ENCODE results near the gene CYP2A6. TPM values are rescaled to one million over a fixed set of nuclear protein-coding genes. Genes with fewer than 3 reads are reported as not detected.
"Not testable (repeated sequence)": the region's sequence is repeated elsewhere in the genome, so short reads cannot be mapped to it uniquely, and the experiment has no call there.

Gene CYP2A6
- total and polyA plus RNA-seq, 9 donors, result 0.25 to 3.4 (median 1.2) TPM

DNA sequence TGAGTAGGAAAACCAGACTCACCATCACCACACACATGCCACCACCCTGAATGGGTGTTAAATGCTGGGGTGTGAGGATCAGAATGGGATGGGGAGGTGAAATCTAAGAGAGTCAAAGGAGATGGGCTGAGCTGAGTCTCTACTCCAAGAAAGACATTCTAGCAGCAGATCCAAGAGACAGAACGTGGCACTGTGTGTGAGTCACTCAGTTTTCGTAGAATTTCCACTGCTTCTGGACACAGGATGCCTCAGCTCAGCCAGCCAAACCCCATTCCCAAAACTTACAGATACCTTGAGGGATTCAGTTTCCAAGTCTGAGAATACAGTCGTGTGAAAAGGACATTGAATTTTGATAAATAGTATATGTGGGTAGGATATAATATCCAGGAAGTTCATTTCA lies 39.1 kb upstream of the CYP2A6 start:
- H3K4me3 ChIP-seq, result no peak overlapping the region
- H3K27me3 ChIP-seq, result no peaks in the 10 kb centered on the region
- WGBS, 3 donors, result 24 to 30% (median 30%) methylated on average over 3 of the region's 3 CpGs
- TF ChIP-seq POLR2A (IDR thresholded peaks at IDR 0.05), result no peak
- TF ChIP-seq, protein P1, sequence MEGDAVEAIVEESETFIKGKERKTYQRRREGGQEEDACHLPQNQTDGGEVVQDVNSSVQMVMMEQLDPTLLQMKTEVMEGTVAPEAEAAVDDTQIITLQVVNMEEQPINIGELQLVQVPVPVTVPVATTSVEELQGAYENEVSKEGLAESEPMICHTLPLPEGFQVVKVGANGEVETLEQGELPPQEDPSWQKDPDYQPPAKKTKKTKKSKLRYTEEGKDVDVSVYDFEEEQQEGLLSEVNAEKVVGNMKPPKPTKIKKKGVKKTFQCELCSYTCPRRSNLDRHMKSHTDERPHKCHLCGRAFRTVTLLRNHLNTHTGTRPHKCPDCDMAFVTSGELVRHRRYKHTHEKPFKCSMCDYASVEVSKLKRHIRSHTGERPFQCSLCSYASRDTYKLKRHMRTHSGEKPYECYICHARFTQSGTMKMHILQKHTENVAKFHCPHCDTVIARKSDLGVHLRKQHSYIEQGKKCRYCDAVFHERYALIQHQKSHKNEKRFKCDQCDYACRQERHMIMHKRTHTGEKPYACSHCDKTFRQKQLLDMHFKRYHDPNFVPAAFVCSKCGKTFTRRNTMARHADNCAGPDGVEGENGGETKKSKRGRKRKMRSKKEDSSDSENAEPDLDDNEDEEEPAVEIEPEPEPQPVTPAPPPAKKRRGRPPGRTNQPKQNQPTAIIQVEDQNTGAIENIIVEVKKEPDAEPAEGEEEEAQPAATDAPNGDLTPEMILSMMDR (IDR thresholded peaks at IDR 0.05), result no peak
- no peak for TF ChIP-seq EP300 (IDR thresholded peaks at IDR 0.05)
- DNase-seq, result no peak
- no peaks in the 10 kb centered on the region for H3K36me3 ChIP-seq
- intact Hi-C loops (cut with DNase I), result no loop called here
- peaks cover 3% of the 10 kb centered on the region for H3K4me1 ChIP-seq (ENCODE audit: insufficient read depth)
- no peak overlapping the region for H3K27ac ChIP-seq
- no peaks in the 10 kb centered on the region for H3K9me3 ChIP-seq

DNA sequence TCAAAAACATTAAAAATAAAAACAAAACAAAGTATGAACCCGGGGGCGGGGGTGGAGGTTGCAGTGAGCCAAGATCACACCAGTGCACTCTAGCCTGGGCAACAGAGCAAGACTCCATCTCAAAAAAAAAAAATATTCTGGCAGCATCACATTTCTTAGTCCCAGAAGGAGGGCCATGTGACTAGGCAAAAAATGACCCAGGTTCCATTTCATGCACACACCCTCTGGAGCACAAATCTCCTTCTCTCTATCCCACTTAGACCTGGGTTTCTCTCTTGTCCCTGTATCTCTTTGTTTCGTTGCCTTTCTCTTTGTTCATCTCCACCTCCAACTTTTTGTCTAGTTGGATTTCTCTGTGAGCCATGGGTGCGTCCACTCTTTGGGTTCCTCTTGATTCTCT lies 37.9 kb upstream of the CYP2A6 start:
- Histone ChIP-seq H3K4me3 (no peak overlapping the region), H3K36me3 (no peaks in the 10 kb centered on the region), H3K27ac (no peak overlapping the region), H3K27me3 (no peaks in the 10 kb centered on the region), H3K9me3 (no peaks in the 10 kb centered on the region), H3K4me1 (ENCODE audit: insufficient read depth) (peaks cover 3% of the 10 kb centered on the region)
- no peak for DNase-seq
- intact Hi-C loops (cut with DNase I), result no loop called here
- TF ChIP-seq, protein P1 (IDR thresholded peaks at IDR 0.05), result no peak
- TF ChIP-seq POLR2A (IDR thresholded peaks at IDR 0.05), result no peak
- 79 to 89% (median 89%) methylated on average over 4 of the region's 4 CpGs for WGBS, 3 donors

DNA sequence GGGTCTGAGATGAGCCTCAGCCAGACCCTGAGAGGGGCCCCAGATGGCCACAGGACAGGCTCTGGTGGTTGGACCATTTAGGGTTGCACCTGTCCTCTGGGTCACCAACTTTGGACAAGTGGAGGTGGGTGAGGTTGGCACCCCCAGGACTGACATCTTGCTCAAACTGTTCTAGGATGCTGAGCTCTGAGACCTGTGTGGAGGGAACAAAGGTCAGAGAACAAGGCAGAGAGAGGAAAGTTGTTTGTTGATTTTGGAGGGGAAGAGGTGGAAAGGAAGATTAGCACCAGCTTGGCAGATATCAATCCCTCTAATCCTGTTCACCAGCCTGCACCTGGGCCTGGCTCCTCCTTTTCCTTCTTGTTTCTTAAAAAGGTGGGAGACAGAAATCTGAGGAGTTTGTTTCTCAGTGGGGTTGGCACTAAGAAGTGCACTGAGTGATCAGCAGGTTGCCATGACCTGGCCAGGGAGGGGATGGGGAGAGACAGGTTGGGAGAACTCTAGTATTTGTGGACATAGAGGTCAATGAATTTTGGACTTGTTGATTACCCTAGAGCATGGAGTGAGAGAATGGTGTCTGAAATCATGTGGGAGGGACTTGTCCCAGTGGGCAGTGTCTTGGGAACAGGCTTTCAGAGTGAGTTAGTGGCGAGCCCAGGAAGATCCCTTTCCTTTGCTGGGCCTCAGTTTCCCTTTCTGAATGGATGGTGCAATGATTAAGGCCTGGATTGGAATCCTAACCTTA lies 34.1 kb upstream of the CYP2A6 start:
- H3K27me3 ChIP-seq; H3K27ac ChIP-seq; H3K4me1 ChIP-seq (ENCODE audit: insufficient read depth); H3K9me3 ChIP-seq; DNase-seq; H3K4me3 ChIP-seq; intact Hi-C loops (cut with DNase I); H3K36me3 ChIP-seq: not testable (repeated sequence)
- no CpG with 5 or more reads among the region's 1 CpG for WGBS, 3 donors

DNA sequence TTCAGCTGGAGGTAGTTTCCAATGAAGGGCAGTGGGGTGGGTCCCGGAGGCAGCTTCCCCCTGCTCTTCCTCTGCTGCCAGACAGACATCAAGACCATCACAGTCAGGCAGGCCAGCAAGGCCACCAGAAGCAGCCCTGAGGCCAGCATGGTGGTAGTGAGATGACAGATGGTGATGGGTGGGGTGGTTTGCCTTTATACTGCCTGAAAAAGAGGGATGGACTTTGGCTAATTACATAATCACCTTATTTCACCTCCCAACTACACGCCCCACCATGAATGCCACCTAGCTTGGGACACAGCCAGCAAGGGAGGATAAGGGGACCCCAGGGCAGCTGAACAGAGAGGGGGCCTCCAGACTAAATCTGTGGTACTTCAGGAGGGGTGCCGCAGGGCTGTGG lies 31.8 kb upstream of the CYP2A6 start, which contains the start of gene CYP2A7:
Gene CYP2A7, minus strand, starts transcription at position 170 of the 400 bp plus-strand sequence. Its CDS starts 21 bp downstream, at position 149.
- H3K4me1 ChIP-seq (ENCODE audit: insufficient read depth); H3K4me3 ChIP-seq; intact Hi-C loops (cut with DNase I); H3K36me3 ChIP-seq; H3K9me3 ChIP-seq; H3K27ac ChIP-seq; DNase-seq; H3K27me3 ChIP-seq: not testable (repeated sequence)
- WGBS, 3 donors, result 92 to 100% (median 92%) methylated on average over 3 of the region's 3 CpGs

DNA sequence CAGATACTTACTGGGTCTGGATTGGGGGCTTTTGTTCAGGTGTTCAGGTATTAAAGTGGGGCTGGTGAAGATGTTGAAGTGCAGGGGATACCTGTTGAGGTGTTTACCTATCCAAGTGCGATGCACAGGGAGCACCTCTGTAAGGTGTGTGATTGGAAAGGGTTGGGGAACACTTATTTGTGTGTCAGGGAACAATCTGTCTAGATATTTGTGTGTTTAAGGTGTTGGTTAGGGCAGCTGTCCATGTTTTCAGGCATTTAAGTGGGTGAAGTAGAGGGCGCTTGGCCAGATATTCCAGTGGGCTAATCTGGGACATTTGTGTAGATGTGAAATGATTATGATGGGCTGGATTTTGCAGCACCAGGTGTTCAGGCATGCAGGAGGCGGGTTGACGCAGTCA lies 29.1 kb upstream of the CYP2A6 start:
- H3K27me3 ChIP-seq; intact Hi-C loops (cut with DNase I); DNase-seq; H3K4me3 ChIP-seq; H3K27ac ChIP-seq; H3K9me3 ChIP-seq; H3K4me1 ChIP-seq (ENCODE audit: insufficient read depth); H3K36me3 ChIP-seq: not testable (repeated sequence)
- WGBS, 3 donors, result 91 to 96% (median 94%) methylated on average over 4 of the region's 4 CpGs

DNA sequence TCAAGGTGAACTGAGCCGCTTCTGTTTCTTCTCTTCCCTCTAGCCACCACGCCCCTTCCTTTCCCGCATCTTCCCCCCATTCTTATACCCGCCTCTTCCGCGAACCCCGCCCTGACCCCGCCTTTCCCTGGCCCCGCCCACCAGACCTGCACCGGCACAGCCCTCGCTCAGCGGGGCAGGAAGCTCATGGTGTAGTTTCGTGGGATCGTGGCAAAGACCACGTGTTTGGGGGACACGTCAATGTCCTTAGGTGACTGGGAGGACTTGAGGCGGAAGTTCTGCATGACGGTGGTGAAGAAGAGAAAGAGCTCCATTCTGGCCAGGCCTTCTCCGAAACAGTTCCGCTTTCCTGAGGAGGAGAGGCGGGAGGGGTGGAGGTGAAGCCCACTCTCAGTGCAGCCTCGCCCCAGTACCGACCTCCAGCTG lies 25.3 kb upstream of the CYP2A6 start:
- H3K4me1 ChIP-seq (ENCODE audit: insufficient read depth); H3K4me3 ChIP-seq; H3K27ac ChIP-seq; H3K36me3 ChIP-seq; intact Hi-C loops (cut with DNase I); H3K9me3 ChIP-seq; H3K27me3 ChIP-seq: not testable (repeated sequence)
- WGBS, 3 donors, result 11 to 17% (median 13%) methylated on average over 17 to 22 of the region's 23 CpGs
- DNase-seq, result peak; percentile 56 to 81 (median 78)

DNA sequence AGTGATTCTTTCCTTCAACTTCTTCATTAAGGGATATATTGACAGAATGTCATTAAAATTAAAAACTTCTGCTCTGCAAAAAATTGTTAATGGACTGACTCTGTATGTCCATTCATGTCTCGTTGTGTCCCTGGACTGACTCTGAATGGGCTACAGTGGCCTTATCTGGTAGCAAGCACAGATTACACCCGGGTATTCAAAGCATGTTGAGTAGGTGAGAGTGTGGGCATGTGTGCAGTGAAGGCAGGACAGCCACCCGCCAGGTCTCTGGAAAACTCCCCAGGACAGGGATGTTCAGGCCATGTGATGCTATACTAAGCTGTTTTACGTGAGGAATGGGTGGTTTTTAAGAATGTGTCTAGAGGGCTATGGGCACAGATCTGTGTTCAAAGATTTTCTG lies 24.6 kb upstream of the CYP2A6 start:
- H3K27me3 ChIP-seq; H3K27ac ChIP-seq; H3K9me3 ChIP-seq; H3K36me3 ChIP-seq; H3K4me3 ChIP-seq; DNase-seq; H3K4me1 ChIP-seq (ENCODE audit: insufficient read depth); intact Hi-C loops (cut with DNase I): not testable (repeated sequence)
- WGBS, 3 donors, result 78 to 92% (median 85%) methylated on average over 2 of the region's 4 CpGs

DNA sequence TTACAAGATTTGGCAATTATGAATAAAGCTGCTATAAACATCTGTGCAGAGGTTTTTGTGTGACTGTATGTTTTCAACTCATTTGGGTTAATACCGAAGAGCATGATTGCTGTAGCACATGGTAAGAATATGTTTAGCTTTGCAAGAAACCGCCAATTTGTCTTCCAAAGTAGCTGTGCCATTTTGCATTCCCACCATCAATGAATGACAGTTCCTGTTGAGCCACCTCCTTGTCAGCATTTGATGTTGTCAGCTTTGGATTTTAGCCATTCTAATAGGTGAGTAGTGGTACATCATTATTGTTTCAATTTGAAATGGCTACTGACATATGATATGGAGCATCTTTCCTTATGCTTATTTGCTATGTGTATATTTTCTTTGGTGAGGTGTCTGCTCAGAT lies 23.6 kb upstream of the CYP2A6 start:
- H3K9me3 ChIP-seq; DNase-seq; H3K27me3 ChIP-seq; H3K4me1 ChIP-seq (ENCODE audit: insufficient read depth); H3K27ac ChIP-seq; intact Hi-C loops (cut with DNase I); H3K36me3 ChIP-seq; H3K4me3 ChIP-seq: not testable (repeated sequence)
- 87 to 96% (median 92%) methylated on average over 2 of the region's 2 CpGs for WGBS, 3 donors
